OCI-LY1 (cell line): Measurements from ENCODE around the gene MAP3K10.

Experiments
- EZH2 ChIP-seq: fragments of 200-600 bp; sonication (generic), shearing (Covaris generic); IDR thresholded peaks from 2 replicates; pipeline ENCODE4 v1.8.0; 2017; ENCODE audit warnings: borderline replicate concordance, mixed run types, mild to moderate bottlenecking, antibody characterized with exemption, low read length, moderate library complexity, mixed read lengths
- TF ChIP-seq, protein P1 (sequence below): fragments of 200-600 bp; sonication (generic), shearing (Covaris generic); IDR thresholded peaks from 2 replicates; pipeline ENCODE4 v1.5.1; 2017; ENCODE audit warnings: mild to moderate bottlenecking, antibody characterized with exemption, low read length, moderate library complexity, mixed read lengths

DNA sequence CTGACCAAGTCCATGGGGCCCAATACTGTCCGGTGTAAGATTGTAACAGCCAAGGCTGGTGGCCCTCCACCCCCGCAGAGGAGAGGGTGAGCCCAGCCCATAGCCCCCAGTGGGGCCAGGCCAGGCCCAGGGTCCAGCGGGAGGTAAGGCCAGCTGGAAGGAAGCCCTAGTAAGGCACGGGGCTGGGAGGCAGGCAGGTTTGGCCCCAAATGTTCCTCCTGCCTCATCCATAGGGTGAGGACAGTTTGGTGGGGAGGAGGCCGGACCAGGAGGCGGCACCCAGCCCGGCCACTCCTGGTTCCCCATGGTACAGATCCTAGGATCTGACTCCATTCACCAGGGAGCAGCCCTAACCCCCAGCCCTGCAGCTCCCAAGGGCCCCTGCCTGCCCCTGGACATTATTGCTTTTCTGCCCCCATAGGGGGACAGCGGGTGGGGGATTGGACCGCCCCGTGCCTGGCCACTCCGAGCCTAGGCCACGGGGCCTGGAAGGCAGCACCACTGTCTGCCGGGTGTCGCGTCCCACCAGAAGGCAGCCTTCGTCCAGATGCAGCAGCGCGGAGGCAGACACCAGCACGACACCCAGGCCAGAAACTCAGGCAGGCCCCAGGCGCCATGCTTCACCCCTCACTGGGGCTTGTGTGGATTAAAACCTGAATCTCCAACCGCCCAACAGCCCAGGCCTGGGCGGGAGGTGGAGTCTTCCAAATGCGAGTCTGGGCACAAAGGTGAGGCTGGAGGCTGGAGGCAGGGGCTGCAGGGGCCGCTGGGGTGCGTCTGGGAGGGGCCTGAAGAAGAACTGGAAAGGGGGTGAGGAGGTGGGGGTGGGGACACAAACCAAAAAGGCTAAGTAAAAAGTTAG is 42.0 kb downstream of the MAP3K10 start:
- TF ChIP-seq, protein P1, sequence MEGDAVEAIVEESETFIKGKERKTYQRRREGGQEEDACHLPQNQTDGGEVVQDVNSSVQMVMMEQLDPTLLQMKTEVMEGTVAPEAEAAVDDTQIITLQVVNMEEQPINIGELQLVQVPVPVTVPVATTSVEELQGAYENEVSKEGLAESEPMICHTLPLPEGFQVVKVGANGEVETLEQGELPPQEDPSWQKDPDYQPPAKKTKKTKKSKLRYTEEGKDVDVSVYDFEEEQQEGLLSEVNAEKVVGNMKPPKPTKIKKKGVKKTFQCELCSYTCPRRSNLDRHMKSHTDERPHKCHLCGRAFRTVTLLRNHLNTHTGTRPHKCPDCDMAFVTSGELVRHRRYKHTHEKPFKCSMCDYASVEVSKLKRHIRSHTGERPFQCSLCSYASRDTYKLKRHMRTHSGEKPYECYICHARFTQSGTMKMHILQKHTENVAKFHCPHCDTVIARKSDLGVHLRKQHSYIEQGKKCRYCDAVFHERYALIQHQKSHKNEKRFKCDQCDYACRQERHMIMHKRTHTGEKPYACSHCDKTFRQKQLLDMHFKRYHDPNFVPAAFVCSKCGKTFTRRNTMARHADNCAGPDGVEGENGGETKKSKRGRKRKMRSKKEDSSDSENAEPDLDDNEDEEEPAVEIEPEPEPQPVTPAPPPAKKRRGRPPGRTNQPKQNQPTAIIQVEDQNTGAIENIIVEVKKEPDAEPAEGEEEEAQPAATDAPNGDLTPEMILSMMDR, result no peak
- no peak for TF ChIP-seq EZH2
